Mucosa of descending colon (tissue), 3 donors: ENCODE data around the gene SLC10A7. TPM values are rescaled to one million over a fixed set of nuclear protein-coding genes. Genes with fewer than 3 reads are reported as not detected.

Experiments
- ATAC-seq: fragments of 200-7000 bp; cut with Tn5 transposase; one replicate; pipeline ENCODE4 v1.9.1; 2020; ENCODE audit warnings: mild to moderate bottlenecking, moderate library complexity
- DNase-seq, 3 donors: peaks; one replicate each; pipeline ENCODE4 v3.0.0-alpha.2; 2020
- H3K36me3 ChIP-seq: fragments of 200-600 bp; one replicate; pipeline ENCODE4 v1.8.0; 2021; ENCODE audit warnings: low read depth, mild to moderate bottlenecking
- H3K4me1 ChIP-seq: fragments of 200-600 bp; one replicate; pipeline ENCODE4 v1.8.0; 2021; ENCODE audit warnings: low read depth, mild to moderate bottlenecking
- H3K4me3 ChIP-seq: fragments of 200-600 bp; one replicate; pipeline ENCODE4 v1.8.0; 2021; ENCODE audit warnings: mild to moderate bottlenecking
- H3K9me3 ChIP-seq: fragments of 200-600 bp; one replicate; pipeline ENCODE4 v1.8.0; 2021; ENCODE audit warnings: mild to moderate bottlenecking
- CTCF ChIP-seq: fragments of 200-600 bp; IDR thresholded peaks from one replicate; pipeline ENCODE4 v1.8.0; 2022; ENCODE audit warnings: antibody characterized with exemption, mild to moderate bottlenecking
- intact Hi-C, 2 donors: fragments of 100-400 bp; cut with DNase I in 1 of 2; cut with micrococcal nuclease in 1 of 2; formaldehyde crosslinking; loops; one replicate each; pipeline versions ENCODE4 v1.11.0 to v1.11.1; 2022; cut with DNase I, micrococcal nuclease
- total RNA-seq, 3 donors: library from RNA; stranded (reverse); fragmentation: NEBNext Ultra II Directional in 2 of 3; extraction: Animal tissue kit (Norgen Biotek cat#: 25700) in 2 of 3; gene quantifications; one replicate each; pipeline versions ENCODE4 v1.2.1 to v1.2.4, GENCODE V29; 2021 to 2023
- donor health status: DM: no; HTN: no; CAD: no; lungs with moderate emphysema.
- donor health status: DM: no; HTN: no; CAD: no.
- donor health status: DM: no; HTN: yes; CAD: no.

The SLC10A7 gene
- total RNA-seq, 3 donors from 2014 or later = 10.8 to 18.4 (median 18.1) TPM

- intact Hi-C loops = no loop called here
- no peak for ATAC-seq
Observed at GRCh38 chr4:146294776-146295175, 227.0 kb downstream of the SLC10A7 start.

GRCh38 chr4:146292508-146292907, 229.2 kb downstream of the SLC10A7 start:
- Histone ChIP-seq H3K4me1 (no peaks in the 10 kb centered on the region), H3K36me3 (no peaks in the 10 kb centered on the region), H3K4me3 (no peak overlapping the region), H3K9me3 (no peaks in the 10 kb centered on the region)
- DNase-seq (no peak), ATAC-seq (no peak)
- no peak for TF ChIP-seq CTCF
- intact Hi-C loops = no loop called here

More at GRCh38 chr4:146294776-146295175, 227.0 kb downstream of the SLC10A7 start:
- Histone ChIP-seq H3K36me3 (no peaks in the 10 kb centered on the region), H3K4me3 (no peak overlapping the region), H3K4me1 (no peaks in the 10 kb centered on the region), H3K9me3 (no peaks in the 10 kb centered on the region)
- DNase-seq = no peak
- TF ChIP-seq CTCF = no peak

- TF ChIP-seq CTCF = no peak
- no peaks in the 10 kb centered on the region for H3K9me3 ChIP-seq
- intact Hi-C loops = no loop called here
- DNase-seq (no peak), ATAC-seq (no peak)
- H3K4me1 ChIP-seq = no peaks in the 10 kb centered on the region
- H3K36me3 ChIP-seq = no peaks in the 10 kb centered on the region
- no peak overlapping the region for H3K4me3 ChIP-seq
Observed at GRCh38 chr4:146291313-146291712, 230.4 kb downstream of the SLC10A7 start.

- H3K4me3 ChIP-seq = no peak overlapping the region
- H3K4me1 ChIP-seq = no peaks in the 10 kb centered on the region
- intact Hi-C loops = no loop called here
- ATAC-seq (peak; percentile 17), DNase-seq (no peak)
- TF ChIP-seq CTCF = no peak
- no peaks in the 10 kb centered on the region for H3K36me3 ChIP-seq
- H3K9me3 ChIP-seq = no peaks in the 10 kb centered on the region
Observed at GRCh38 chr4:146288193-146288592, 233.5 kb downstream of the SLC10A7 start.

- no peak for TF ChIP-seq CTCF
- intact Hi-C loops = no loop called here
- ATAC-seq = no peak
- Histone ChIP-seq H3K36me3 (no peaks in the 10 kb centered on the region), H3K4me1 (no peaks in the 10 kb centered on the region), H3K4me3 (no peak overlapping the region), H3K9me3 (no peaks in the 10 kb centered on the region)
- DNase-seq = no peak
Observed at GRCh38 chr4:146285037-146285436, 236.7 kb downstream of the SLC10A7 start.
